ENCODE results near the gene MED20. TPM values are rescaled to one million over a fixed set of nuclear protein-coding genes. Genes with fewer than 3 reads are reported as not detected.

Gene MED20
- total RNA-seq, 2 donors from 2014 or later, result 27.4 to 38.4 TPM

- peaks cover 2% of the 10 kb centered on the region for H3K4me1 Mint-ChIP-seq
- H3K9me3 Mint-ChIP-seq, result no peaks in the 10 kb centered on the region
- Histone ChIP-seq H3K4me1 (ENCODE audit: control insufficient read depth, insufficient read depth, low read length) (no peaks in the 10 kb centered on the region), H3K27me3 (ENCODE audit: control insufficient read depth, insufficient read depth, low read length, poor library complexity, severe bottlenecking) (no peaks in the 10 kb centered on the region), H3K4me3 (ENCODE audit: low read length) (no peak overlapping the region), H3K36me3 (ENCODE audit: control insufficient read depth, insufficient read depth, low read length) (no peaks in the 10 kb centered on the region), H3K9ac (ENCODE audit: extremely low read depth, low read length, poor library complexity, severe bottlenecking) (no peak overlapping the region), H3K9me3 (ENCODE audit: control insufficient read depth, low read length) (no peaks in the 10 kb centered on the region), H3K27ac (ENCODE audit: low read depth, low read length) (no peak overlapping the region)
- WGBS, 2 experiments (ENCODE audit: insufficient coverage in 1 of 2, insufficient read length in 1 of 2), result 86% methylated on average over 1 of the region's 2 CpGs; no CpG with 5 or more reads in 1 of the 2 experiments
- no peaks in the 10 kb centered on the region for H3K36me3 Mint-ChIP-seq (ENCODE audit: low read depth)
- no peak for DNase-seq
- TF ChIP-seq, protein P1, sequence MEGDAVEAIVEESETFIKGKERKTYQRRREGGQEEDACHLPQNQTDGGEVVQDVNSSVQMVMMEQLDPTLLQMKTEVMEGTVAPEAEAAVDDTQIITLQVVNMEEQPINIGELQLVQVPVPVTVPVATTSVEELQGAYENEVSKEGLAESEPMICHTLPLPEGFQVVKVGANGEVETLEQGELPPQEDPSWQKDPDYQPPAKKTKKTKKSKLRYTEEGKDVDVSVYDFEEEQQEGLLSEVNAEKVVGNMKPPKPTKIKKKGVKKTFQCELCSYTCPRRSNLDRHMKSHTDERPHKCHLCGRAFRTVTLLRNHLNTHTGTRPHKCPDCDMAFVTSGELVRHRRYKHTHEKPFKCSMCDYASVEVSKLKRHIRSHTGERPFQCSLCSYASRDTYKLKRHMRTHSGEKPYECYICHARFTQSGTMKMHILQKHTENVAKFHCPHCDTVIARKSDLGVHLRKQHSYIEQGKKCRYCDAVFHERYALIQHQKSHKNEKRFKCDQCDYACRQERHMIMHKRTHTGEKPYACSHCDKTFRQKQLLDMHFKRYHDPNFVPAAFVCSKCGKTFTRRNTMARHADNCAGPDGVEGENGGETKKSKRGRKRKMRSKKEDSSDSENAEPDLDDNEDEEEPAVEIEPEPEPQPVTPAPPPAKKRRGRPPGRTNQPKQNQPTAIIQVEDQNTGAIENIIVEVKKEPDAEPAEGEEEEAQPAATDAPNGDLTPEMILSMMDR (conservative IDR thresholded peaks at IDR 0.05), result no peak
- H3K27me3 Mint-ChIP-seq (ENCODE audit: insufficient read depth), result no peaks in the 10 kb centered on the region
- H3K4me3 Mint-ChIP-seq, result no peak overlapping the region
- no peak overlapping the region for H3K27ac Mint-ChIP-seq
Observed at GRCh38 chr6:41955412-41955811, 34.5 kb upstream of the MED20 start.

GRCh38 chr6:41954668-41955067, 33.7 kb upstream of the MED20 start:
- no peak for DNase-seq
- Mint-ChIP-seq H3K9me3 (no peaks in the 10 kb centered on the region), H3K4me3 (no peak overlapping the region), H3K36me3 (ENCODE audit: low read depth) (no peaks in the 10 kb centered on the region), H3K4me1 (peaks cover 2% of the 10 kb centered on the region), H3K27me3 (ENCODE audit: insufficient read depth) (no peaks in the 10 kb centered on the region), H3K27ac (no peak overlapping the region)
- Histone ChIP-seq H3K4me1 (ENCODE audit: control insufficient read depth, insufficient read depth, low read length) (no peaks in the 10 kb centered on the region), H3K9ac (ENCODE audit: extremely low read depth, low read length, poor library complexity, severe bottlenecking) (no peak overlapping the region), H3K36me3 (ENCODE audit: control insufficient read depth, insufficient read depth, low read length) (no peaks in the 10 kb centered on the region), H3K9me3 (ENCODE audit: control insufficient read depth, low read length) (no peaks in the 10 kb centered on the region), H3K27ac (ENCODE audit: low read depth, low read length) (no peak overlapping the region), H3K27me3 (ENCODE audit: control insufficient read depth, insufficient read depth, low read length, poor library complexity, severe bottlenecking) (no peaks in the 10 kb centered on the region), H3K4me3 (ENCODE audit: low read length) (no peak overlapping the region)
- TF ChIP-seq, protein P1 (conservative IDR thresholded peaks at IDR 0.05), result no peak
- WGBS, 2 experiments (ENCODE audit: insufficient coverage in 1 of 2, insufficient read length in 1 of 2), result 79 to 94% methylated on average over 2 of the region's 2 CpGs

- peaks cover 2% of the 10 kb centered on the region for H3K27me3 Mint-ChIP-seq (ENCODE audit: insufficient read depth)
- Histone ChIP-seq H3K4me1 (ENCODE audit: control insufficient read depth, insufficient read depth, low read length) (no peaks in the 10 kb centered on the region), H3K36me3 (ENCODE audit: control insufficient read depth, insufficient read depth, low read length) (no peaks in the 10 kb centered on the region), H3K27me3 (ENCODE audit: control insufficient read depth, insufficient read depth, low read length, poor library complexity, severe bottlenecking) (no peaks in the 10 kb centered on the region), H3K4me3 (ENCODE audit: low read length) (no peak overlapping the region), H3K9me3 (ENCODE audit: control insufficient read depth, low read length) (no peaks in the 10 kb centered on the region), H3K9ac (ENCODE audit: extremely low read depth, low read length, poor library complexity, severe bottlenecking) (no peak overlapping the region), H3K27ac (ENCODE audit: low read depth, low read length) (no peak overlapping the region)
- no peak for DNase-seq
- no peaks in the 10 kb centered on the region for H3K9me3 Mint-ChIP-seq
- WGBS, 2 experiments (ENCODE audit: insufficient coverage in 1 of 2, insufficient read length in 1 of 2), result 88 to 89% methylated on average over 9 to 10 of the region's 10 CpGs
- H3K36me3 Mint-ChIP-seq (ENCODE audit: low read depth), result no peaks in the 10 kb centered on the region
- H3K27ac Mint-ChIP-seq, result no peak overlapping the region
- TF ChIP-seq, protein P1 (conservative IDR thresholded peaks at IDR 0.05), result no peak
- H3K4me3 Mint-ChIP-seq, result no peak overlapping the region
- H3K4me1 Mint-ChIP-seq, result peaks cover 2% of the 10 kb centered on the region
Observed at GRCh38 chr6:41947581-41948220, 26.8 kb upstream of the MED20 start.
